ENCODE data around the gene CDH4. TPM values are rescaled to one million over a fixed set of nuclear protein-coding genes. Genes with fewer than 3 reads are reported as not detected.

Gene CDH4
- total RNA-seq, 1 experiment from 2014 or later = not detected

DNA sequence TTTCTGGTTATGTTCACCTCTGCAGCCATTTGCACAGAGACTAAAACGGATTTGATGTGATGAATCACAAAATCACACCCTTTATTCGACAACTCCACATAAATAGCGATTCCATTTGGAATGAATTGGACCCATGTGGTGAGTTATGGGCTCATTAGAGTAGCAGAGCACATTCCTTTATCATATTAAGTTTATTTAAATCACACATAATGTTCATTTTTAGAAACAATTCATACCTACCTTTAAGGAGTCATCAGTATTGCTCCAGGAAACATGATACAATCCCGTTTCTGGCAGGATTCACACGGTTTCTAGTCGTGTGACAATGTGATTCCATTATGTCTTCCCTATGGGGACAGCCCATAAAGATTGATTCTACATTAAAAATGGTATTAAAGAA is 303.5 kb downstream of the CDH4 start:
- no TSS peak for BruUV-seq (replicated peaks)
- in situ Hi-C loops (cut with HindIII; ENCODE audit: low pct_unique_long_range_greater_than_20kb, low sequenced_read_pairs) = no loop called here
- TF ChIP-seq SIN3A (IDR thresholded peaks at IDR 0.05; ENCODE audit: borderline replicate concordance, insufficient read depth, low read depth, low read length) (no peak), CTCF (IDR thresholded peaks at IDR 0.05) (no peak), TCF7L2 (IDR thresholded peaks at IDR 0.05; ENCODE audit: low read depth, low read length) (no peak), POLR2AphosphoS5 (IDR thresholded peaks at IDR 0.05; ENCODE audit: low read depth, low read length) (no peak)
- TF ChIP-seq, protein P1, sequence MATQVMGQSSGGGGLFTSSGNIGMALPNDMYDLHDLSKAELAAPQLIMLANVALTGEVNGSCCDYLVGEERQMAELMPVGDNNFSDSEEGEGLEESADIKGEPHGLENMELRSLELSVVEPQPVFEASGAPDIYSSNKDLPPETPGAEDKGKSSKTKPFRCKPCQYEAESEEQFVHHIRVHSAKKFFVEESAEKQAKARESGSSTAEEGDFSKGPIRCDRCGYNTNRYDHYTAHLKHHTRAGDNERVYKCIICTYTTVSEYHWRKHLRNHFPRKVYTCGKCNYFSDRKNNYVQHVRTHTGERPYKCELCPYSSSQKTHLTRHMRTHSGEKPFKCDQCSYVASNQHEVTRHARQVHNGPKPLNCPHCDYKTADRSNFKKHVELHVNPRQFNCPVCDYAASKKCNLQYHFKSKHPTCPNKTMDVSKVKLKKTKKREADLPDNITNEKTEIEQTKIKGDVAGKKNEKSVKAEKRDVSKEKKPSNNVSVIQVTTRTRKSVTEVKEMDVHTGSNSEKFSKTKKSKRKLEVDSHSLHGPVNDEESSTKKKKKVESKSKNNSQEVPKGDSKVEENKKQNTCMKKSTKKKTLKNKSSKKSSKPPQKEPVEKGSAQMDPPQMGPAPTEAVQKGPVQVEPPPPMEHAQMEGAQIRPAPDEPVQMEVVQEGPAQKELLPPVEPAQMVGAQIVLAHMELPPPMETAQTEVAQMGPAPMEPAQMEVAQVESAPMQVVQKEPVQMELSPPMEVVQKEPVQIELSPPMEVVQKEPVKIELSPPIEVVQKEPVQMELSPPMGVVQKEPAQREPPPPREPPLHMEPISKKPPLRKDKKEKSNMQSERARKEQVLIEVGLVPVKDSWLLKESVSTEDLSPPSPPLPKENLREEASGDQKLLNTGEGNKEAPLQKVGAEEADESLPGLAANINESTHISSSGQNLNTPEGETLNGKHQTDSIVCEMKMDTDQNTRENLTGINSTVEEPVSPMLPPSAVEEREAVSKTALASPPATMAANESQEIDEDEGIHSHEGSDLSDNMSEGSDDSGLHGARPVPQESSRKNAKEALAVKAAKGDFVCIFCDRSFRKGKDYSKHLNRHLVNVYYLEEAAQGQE (IDR thresholded peaks at IDR 0.05; ENCODE audit: insufficient read depth in 1 of 2, low read depth in 2 of 2, low read length in 1 of 2) = no peak
- H3K4me3 ChIP-seq (ENCODE audit: low read depth in 2 of 2, low read length in 2 of 2) = no peak overlapping the region
- no peaks in the 10 kb centered on the region for H3K36me3 ChIP-seq (ENCODE audit: control insufficient read depth, insufficient read depth, low read length)
- no peaks in the 10 kb centered on the region for H3K4me1 ChIP-seq (ENCODE audit: control insufficient read depth, insufficient read depth, low read length)
- ChIA-PET CTCF (no interaction called here), POLR2A (no interaction called here)
- intact Hi-C loops (cut with micrococcal nuclease; ENCODE audit: unreplicated experiment) = no loop called here
- no peak for DNase-seq (ENCODE audit: low read depth, low spot score)
- H3K27me3 ChIP-seq (ENCODE audit: control insufficient read depth, insufficient read depth, low read length) = no peaks in the 10 kb centered on the region
- H3K27ac ChIP-seq (ENCODE audit: low read length) = no peak overlapping the region
- no peaks in the 10 kb centered on the region for H3K9me3 ChIP-seq (ENCODE audit: control insufficient read depth, insufficient read depth, low read depth, low read length)
- ATAC-seq = no peak

DNA sequence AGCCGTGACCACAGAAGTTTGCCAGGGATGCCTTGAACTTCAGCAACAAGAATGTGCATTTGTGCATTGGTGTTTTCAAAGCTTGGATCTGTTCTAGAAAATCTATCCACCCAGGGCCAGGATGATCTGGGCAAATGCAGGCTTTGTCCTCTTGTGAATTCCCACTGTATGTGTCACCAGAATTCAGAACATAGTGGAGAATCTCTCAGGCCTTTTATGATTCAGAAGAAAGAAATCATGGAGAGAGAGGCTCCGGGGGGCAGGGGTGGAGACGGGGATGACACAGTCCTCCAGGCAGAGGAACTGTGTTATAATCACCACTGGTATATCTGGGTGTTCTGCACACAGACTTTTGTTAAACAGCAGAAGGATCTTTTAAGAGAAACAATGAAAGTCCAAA is 304.1 kb downstream of the CDH4 start:
- Histone ChIP-seq H3K9me3 (ENCODE audit: control insufficient read depth, insufficient read depth, low read depth, low read length) (no peaks in the 10 kb centered on the region), H3K27ac (ENCODE audit: low read length) (no peak overlapping the region), H3K27me3 (ENCODE audit: control insufficient read depth, insufficient read depth, low read length) (no peaks in the 10 kb centered on the region), H3K4me1 (ENCODE audit: control insufficient read depth, insufficient read depth, low read length) (no peaks in the 10 kb centered on the region), H3K4me3 (ENCODE audit: low read depth in 2 of 2, low read length in 2 of 2) (no peak overlapping the region), H3K36me3 (ENCODE audit: control insufficient read depth, insufficient read depth, low read length) (no peaks in the 10 kb centered on the region)
- POLR2A ChIA-PET = no interaction called here
- intact Hi-C loops (cut with micrococcal nuclease; ENCODE audit: unreplicated experiment) (no loop called here), in situ Hi-C loops (cut with HindIII; ENCODE audit: low pct_unique_long_range_greater_than_20kb, low sequenced_read_pairs) (no loop called here)
- no peak for DNase-seq (ENCODE audit: low read depth, low spot score)
- no peak for TF ChIP-seq TCF7L2 (IDR thresholded peaks at IDR 0.05; ENCODE audit: low read depth, low read length)
- TF ChIP-seq, protein P1 (IDR thresholded peaks at IDR 0.05; ENCODE audit: insufficient read depth in 1 of 2, low read depth in 2 of 2, low read length in 1 of 2) = no peak
- no peak for TF ChIP-seq POLR2AphosphoS5 (IDR thresholded peaks at IDR 0.05; ENCODE audit: low read depth, low read length)
- no peak for TF ChIP-seq CTCF (IDR thresholded peaks at IDR 0.05)
- TF ChIP-seq SIN3A (IDR thresholded peaks at IDR 0.05; ENCODE audit: borderline replicate concordance, insufficient read depth, low read depth, low read length) = no peak
- ATAC-seq = no peak
- no TSS peak for BruUV-seq (replicated peaks)
- CTCF ChIA-PET = no interaction called here
